Prostate gland (tissue), 2 donors: Measurements from ENCODE around the gene POLD2. TPM values are rescaled to one million over a fixed set of nuclear protein-coding genes. Genes with fewer than 3 reads are reported as not detected.

Source experiments
- DNase-seq: peaks from one replicate; pipeline ENCODE4 v3.0.0-alpha.2; 2019; ENCODE audit warnings: low spot score
- H3K27ac ChIP-seq, 2 donors: fragments of 200-600 bp; sonication (generic); 2 replicates each; pipeline ENCODE4 v1.5.1; 2017 to 2019
- H3K27me3 ChIP-seq: fragments of 200-600 bp; sonication (generic); replicated peaks from 2 replicates; pipeline ENCODE4 v1.5.1; 2019; ENCODE audit not compliant: insufficient read depth
- H3K36me3 ChIP-seq, 2 donors: fragments of 200-600 bp; sonication (generic); 1 replicate in 1 of 2; 2 replicates in 1 of 2; pipeline versions ENCODE4 v1.5.1 to v1.8.1; 2017 to 2019
- H3K4me1 ChIP-seq: fragments of 200-600 bp; sonication (generic); replicated peaks from 2 replicates; pipeline ENCODE4 v1.5.1; 2019
- H3K4me3 ChIP-seq, 2 donors: fragments of 200-600 bp; sonication (generic); 2 replicates each; pipeline ENCODE4 v1.5.1; 2017 to 2019
- H3K9me3 ChIP-seq: fragments of 200-600 bp; sonication (generic); 2 replicates; pipeline ENCODE4 v1.5.1; 2017
- POLR2A ChIP-seq: fragments of 450-650 bp; IDR thresholded peaks from one replicate; pipeline ENCODE4 v1.6.1; 2016; ENCODE audit warnings: antibody characterized with exemption, mild to moderate bottlenecking
- POLR2AphosphoS5 ChIP-seq: sonication (generic); formaldehyde crosslinking; IDR thresholded peaks from one replicate; pipeline ENCODE4 v1.6.1; 2017; ENCODE audit warnings: antibody characterized with exemption
- WGBS: methylation state at CpG from one replicate; pipeline ENCODE4 v1.1.5; 2018; 5-methylcytosine and 5-hydroxymethylcytosine counted together
- intact Hi-C: fragments of 100-400 bp; cut with DNase I; formaldehyde crosslinking; loops from one replicate; pipeline ENCODE4 v1.14.2; 2022
- total RNA-seq, 2 donors: library from RNA; depleted of rRNA; stranded (reverse); fragments of >200 nt; gene quantifications; one replicate each; pipeline ENCODE4 v1.1.0, GENCODE V29; 2016
- TF ChIP-seq, protein P1 (sequence below), 4 experiments: fragments of 200-600 bp in 2 of 4; fragments of 450-650 bp in 2 of 4; sonication (generic) in 2 of 4; IDR thresholded peaks; 1 replicate in 3 of 4; 2 replicates in 1 of 4; pipeline ENCODE4 v1.5.1; 2016 to 2019; ENCODE audit warnings: antibody characterized with exemption in 4 of 4, mild to moderate bottlenecking in 2 of 4, moderate library complexity in 2 of 4

The POLD2 gene
- total RNA-seq, 2 donors from 2014 or later, result 53.1 to 65.9 TPM

DNA sequence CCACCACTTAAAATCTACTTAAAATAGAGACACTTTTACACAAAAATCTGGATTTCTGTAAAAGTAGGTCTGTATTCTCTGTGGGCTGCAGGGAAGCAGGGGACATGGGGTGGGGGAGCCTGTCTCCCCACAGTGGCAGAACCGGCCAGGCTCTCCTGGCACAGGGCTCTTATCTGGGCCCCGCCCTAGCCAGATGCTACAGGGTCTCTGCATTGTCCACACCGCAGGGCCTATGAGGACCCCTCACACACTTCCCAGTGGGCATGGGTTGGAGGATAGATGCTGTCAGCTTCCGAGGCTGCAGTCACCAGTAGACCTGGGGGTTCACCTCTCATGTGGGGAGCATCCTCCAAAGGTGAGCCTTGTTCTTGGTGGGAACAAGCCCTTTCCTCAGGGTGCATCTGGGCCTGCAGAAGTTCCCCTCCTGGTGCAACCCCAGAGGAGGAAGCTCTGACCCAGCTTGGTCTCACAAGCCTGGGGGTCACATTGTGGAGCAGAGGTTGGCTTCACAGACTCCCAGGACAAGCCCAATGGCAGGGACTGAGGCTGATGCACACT lies 33.2 kb upstream of the POLD2 start:
- H3K4me1 ChIP-seq, result no peaks in the 10 kb centered on the region
- H3K27me3 ChIP-seq, result no peaks in the 10 kb centered on the region
- H3K4me3 ChIP-seq, result no peak overlapping the region
- TF ChIP-seq POLR2AphosphoS5 (no peak), POLR2A (no peak)
- TF ChIP-seq, protein P1, sequence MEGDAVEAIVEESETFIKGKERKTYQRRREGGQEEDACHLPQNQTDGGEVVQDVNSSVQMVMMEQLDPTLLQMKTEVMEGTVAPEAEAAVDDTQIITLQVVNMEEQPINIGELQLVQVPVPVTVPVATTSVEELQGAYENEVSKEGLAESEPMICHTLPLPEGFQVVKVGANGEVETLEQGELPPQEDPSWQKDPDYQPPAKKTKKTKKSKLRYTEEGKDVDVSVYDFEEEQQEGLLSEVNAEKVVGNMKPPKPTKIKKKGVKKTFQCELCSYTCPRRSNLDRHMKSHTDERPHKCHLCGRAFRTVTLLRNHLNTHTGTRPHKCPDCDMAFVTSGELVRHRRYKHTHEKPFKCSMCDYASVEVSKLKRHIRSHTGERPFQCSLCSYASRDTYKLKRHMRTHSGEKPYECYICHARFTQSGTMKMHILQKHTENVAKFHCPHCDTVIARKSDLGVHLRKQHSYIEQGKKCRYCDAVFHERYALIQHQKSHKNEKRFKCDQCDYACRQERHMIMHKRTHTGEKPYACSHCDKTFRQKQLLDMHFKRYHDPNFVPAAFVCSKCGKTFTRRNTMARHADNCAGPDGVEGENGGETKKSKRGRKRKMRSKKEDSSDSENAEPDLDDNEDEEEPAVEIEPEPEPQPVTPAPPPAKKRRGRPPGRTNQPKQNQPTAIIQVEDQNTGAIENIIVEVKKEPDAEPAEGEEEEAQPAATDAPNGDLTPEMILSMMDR (IDR thresholded peaks at IDR 0.05), result no peak
- intact Hi-C loops, result no loop called here
- no peak for DNase-seq
- H3K27ac ChIP-seq, result no peak overlapping the region
- no peaks in the 10 kb centered on the region for H3K36me3 ChIP-seq
- WGBS, result 88% methylated on average over 4 of the region's 4 CpGs
- no peaks in the 10 kb centered on the region for H3K9me3 ChIP-seq

DNA sequence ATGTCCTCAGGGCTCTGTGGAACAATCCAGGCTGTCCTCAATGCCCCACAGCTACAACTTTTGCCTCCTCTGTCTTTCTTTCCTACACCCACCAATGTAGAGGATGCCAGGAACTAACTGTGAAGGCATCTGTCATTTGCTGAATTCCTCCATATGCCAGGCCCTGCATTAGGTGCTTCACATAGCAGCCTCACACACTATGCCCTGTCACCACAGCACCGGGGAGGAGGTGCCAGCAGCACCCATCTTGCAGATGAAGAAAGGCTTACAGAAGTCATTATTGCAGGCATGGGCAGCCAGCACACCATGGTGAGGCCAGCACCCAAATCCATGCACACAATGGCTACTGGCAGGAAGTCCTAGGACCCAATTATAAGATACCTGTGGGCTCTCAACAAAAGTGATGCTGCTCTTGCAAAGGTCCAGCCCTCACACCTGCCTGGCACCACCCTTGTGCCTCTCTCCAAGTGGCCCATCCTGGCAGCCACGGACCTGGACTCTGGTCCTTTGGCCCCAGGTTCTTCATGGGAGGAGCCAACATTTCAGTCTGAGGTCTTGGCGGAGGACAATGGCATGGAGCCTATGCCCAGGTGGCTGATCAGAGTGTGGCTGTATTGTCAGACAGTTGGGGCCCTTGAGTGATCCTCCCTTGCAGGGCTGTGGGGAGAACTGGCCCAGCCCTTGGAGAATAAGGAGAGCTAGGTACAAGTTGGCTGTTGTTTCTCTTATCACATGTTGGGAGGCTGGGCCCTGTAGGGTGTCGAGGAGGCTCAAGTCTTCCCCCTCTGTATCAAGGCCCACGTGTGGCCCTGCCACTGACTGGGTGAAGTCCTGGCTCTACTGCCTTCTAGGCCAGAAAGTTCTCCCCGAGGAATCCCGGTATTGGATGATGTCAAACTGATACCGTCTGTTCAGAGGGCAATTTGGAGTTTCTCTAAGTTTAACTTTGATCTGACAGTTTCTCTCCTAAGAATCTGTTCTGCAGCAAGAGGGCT lies 32.1 kb upstream of the POLD2 start:
- 93% methylated on average over 8 of the region's 8 CpGs for WGBS
- H3K36me3 ChIP-seq, result no peaks in the 10 kb centered on the region

DNA sequence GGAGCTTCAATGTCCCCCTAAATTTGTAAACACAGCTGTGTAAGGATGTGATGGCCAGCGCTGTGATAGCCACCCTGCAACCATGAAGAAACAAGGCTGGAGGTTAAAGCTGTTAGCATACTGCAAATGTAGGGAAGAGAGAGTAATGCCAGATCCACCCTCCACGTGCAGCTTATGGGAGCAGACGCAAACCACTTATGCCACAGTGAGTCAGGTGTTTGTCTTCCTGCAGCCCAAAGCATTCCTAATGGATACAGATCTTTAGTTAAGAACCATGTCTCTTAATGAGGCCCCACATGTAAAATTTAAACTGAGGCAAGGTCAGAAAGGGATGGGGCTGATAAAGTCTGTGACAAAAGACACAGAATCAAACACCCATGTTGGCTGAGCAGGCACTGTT lies 31.4 kb upstream of the POLD2 start:
- Histone ChIP-seq H3K4me1 (no peaks in the 10 kb centered on the region), H3K27ac (no peak overlapping the region), H3K9me3 (no peaks in the 10 kb centered on the region), H3K4me3 (no peak overlapping the region), H3K36me3 (no peaks in the 10 kb centered on the region), H3K27me3 (no peaks in the 10 kb centered on the region)
- intact Hi-C loops, result no loop called here
- TF ChIP-seq POLR2AphosphoS5 (no peak), POLR2A (no peak)
- TF ChIP-seq, protein P1 (IDR thresholded peaks at IDR 0.05), result no peak
- 90% methylated on average over 3 of the region's 3 CpGs for WGBS
- no peak for DNase-seq

More for the DNA sequence above, 32.1 kb upstream of the POLD2 start:
- Histone ChIP-seq H3K4me1 (no peaks in the 10 kb centered on the region), H3K27me3 (no peaks in the 10 kb centered on the region), H3K27ac (no peak overlapping the region), H3K9me3 (no peaks in the 10 kb centered on the region), H3K4me3 (no peak overlapping the region)
- no peak for DNase-seq
- intact Hi-C loops, result no loop called here
- no peak for TF ChIP-seq POLR2A
- TF ChIP-seq, protein P1 (IDR thresholded peaks at IDR 0.05), result no peak
- TF ChIP-seq POLR2AphosphoS5, result no peak

DNA sequence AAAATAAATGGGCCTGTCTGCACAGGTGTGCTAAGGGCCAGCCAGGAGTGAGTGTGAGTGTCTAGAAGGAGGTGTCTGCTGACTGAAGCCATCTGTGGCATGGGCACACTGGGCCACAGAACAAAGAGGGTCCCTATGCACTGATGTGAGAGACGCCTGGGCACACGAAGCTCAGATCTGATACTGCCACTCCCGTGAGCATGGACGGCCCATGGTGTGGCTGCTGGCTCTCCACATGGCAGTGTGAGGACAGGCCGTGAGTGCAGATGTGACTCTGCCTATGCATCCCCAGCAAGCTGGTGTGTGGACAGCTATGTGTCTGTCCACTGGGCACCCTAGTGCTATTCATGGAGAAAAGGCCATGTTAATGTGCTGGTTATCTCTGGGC lies 30.6 kb upstream of the POLD2 start:
- Histone ChIP-seq H3K36me3 (no peaks in the 10 kb centered on the region), H3K9me3 (no peaks in the 10 kb centered on the region), H3K4me1 (no peaks in the 10 kb centered on the region), H3K27me3 (no peaks in the 10 kb centered on the region), H3K27ac (no peak overlapping the region), H3K4me3 (no peak overlapping the region)
- TF ChIP-seq, protein P1 (IDR thresholded peaks at IDR 0.05), result no peak
- no peak for TF ChIP-seq POLR2AphosphoS5
- no peak for TF ChIP-seq POLR2A
- WGBS, result 89% methylated on average over 5 of the region's 5 CpGs
- intact Hi-C loops, result no loop called here
- DNase-seq, result no peak
